Right hindlimb (tissue), 1 donor: ENCODE measurements around the gene ST3GAL6.

Source experiments
- DNase-seq: peaks from one replicate; pipeline ENCODE4 v3.0.0-alpha.2; 2018

The ST3GAL6 gene

GRCh38 chr3:98763076-98763475, at the start of gene ST3GAL6:
Gene ST3GAL6, plus strand, starts transcription at chr3:98763340. Its CDS starts 5,101 bp downstream, at chr3:98768441.
- no peak for DNase-seq

GRCh38 chr3:98713984-98714383, 49.2 kb upstream of the ST3GAL6 start:
- DNase-seq: no peak

GRCh38 chr3:98717584-98717983, 45.6 kb upstream of the ST3GAL6 start:
- no peak for DNase-seq

- DNase-seq: no peak
Measured at GRCh38 chr3:98718730-98719129, 44.4 kb upstream of the ST3GAL6 start.

GRCh38 chr3:98721776-98722175, 41.4 kb upstream of the ST3GAL6 start:
- DNase-seq: no peak

GRCh38 chr3:98722389-98722788, 40.8 kb upstream of the ST3GAL6 start:
- no peak for DNase-seq

GRCh38 chr3:98725352-98725751, 37.8 kb upstream of the ST3GAL6 start:
- DNase-seq: no peak

- DNase-seq: no peak
Measured at GRCh38 chr3:98726084-98726483, 37.1 kb upstream of the ST3GAL6 start.

GRCh38 chr3:98727638-98728037, 35.5 kb upstream of the ST3GAL6 start:
- DNase-seq: no peak

- DNase-seq: no peak
Measured at GRCh38 chr3:98728672-98729071, 34.5 kb upstream of the ST3GAL6 start.

- DNase-seq: no peak
Measured at GRCh38 chr3:98730338-98730737, 32.8 kb upstream of the ST3GAL6 start.

- DNase-seq: no peak
Measured at GRCh38 chr3:98730886-98731537, 32.1 kb upstream of the ST3GAL6 start.

- no peak for DNase-seq
Measured at GRCh38 chr3:98731720-98732285, 31.3 kb upstream of the ST3GAL6 start.

- DNase-seq: peak; percentile 64
Measured at GRCh38 chr3:98732286-98733052, 30.7 kb upstream of the ST3GAL6 start.

GRCh38 chr3:98733053-98733811, 29.9 kb upstream of the ST3GAL6 start:
- no peak for DNase-seq

GRCh38 chr3:98733812-98734281, 29.3 kb upstream of the ST3GAL6 start:
- no peak for DNase-seq

- DNase-seq: no peak
Measured at GRCh38 chr3:98734306-98734705, 28.8 kb upstream of the ST3GAL6 start.

GRCh38 chr3:98734735-98735134, 28.4 kb upstream of the ST3GAL6 start:
- DNase-seq: no peak

GRCh38 chr3:98735296-98735695, 27.8 kb upstream of the ST3GAL6 start:
- no peak for DNase-seq

- no peak for DNase-seq
Measured at GRCh38 chr3:98735761-98736269, 27.3 kb upstream of the ST3GAL6 start.

GRCh38 chr3:98737301-98737700, 25.8 kb upstream of the ST3GAL6 start:
- DNase-seq: no peak

GRCh38 chr3:98739266-98739665, 23.9 kb upstream of the ST3GAL6 start:
- no peak for DNase-seq

- DNase-seq: no peak
Measured at GRCh38 chr3:98740324-98740723, 22.8 kb upstream of the ST3GAL6 start.
